HTERT RPE-1 (cell line): ENCODE measurements around the gene TMEM235.

Experiments
- in situ Hi-C: fragments of 300-500 bp; cut with MboI; formaldehyde crosslinking; loops from 4 replicates; pipeline ENCODE4 v1.14.3; 2020; ENCODE audit warnings: low sequenced_read_pairs

TMEM235 gene

DNA sequence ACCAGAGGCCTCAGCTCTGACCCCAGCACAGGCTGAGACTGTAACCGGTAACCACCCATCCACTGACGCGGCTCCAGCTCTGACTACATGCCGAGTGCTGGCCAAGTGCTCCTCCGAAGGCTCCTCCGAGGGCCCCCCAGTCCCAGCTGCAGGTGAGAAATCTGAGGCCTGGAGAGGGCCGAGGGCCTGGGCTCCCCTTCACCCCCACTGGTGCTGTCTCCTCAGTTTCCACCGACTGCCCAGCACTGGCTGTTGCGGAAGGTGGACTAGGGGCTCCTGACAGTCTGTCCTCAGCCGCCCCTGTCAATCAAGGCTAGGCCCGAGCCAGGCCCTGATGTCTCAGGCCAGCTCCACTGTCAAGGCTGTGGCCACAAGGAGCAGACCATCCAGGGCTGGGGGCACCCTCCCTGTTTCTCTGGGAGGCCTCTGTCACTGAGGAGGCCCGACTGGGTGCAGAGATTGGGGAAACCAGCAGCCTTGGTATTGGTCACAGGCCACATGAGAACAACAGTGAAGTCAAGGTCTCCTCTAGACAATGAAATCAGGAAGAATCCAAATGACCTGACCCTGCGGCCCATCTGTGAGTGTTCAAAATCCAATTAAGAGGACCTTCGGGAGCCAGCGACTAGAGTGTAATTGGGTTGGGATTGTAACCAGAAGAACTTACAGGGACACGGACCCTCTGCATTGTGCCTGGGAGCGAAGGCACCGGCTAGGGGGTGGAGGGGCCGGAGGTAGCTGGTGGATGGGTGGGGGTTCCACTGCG is 5.1 kb downstream of the TMEM235 start:
- in situ Hi-C loops: no loop called here

DNA sequence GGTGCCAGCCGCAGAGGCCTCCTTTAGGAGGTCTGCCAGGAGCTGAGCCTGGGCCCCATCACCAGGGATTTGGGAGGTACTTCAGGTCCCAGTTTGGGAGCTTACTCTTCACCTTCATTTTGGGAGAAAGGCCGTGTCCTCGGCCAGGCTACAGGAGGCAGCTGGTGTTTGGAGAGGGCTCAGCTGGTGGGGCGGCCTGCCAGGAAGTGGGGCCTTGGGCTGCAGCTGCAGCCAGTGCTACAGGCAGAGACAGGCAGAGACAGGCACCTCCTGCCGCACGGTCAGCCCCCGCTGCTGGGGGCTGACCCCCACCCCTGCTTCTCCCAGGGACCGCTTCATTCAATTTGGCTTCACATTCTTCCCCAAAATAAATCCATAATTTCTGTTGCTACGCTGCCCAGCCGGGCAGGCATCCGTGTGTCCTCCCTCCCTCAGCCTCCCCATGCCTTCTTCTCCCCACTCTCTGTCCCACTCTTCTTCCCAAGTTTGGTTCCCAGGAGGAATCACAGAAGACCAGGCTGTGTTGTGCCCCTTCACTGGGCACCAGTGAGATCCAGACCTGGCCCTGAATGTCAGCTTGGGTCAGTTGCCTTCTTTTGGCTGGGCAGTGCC is 6.1 kb downstream of the TMEM235 start:
- in situ Hi-C loops: no loop called here

GRCh38 chr17:78238823-78239488 is 7.5 kb downstream of the TMEM235 start:
- in situ Hi-C loops: no loop called here

DNA sequence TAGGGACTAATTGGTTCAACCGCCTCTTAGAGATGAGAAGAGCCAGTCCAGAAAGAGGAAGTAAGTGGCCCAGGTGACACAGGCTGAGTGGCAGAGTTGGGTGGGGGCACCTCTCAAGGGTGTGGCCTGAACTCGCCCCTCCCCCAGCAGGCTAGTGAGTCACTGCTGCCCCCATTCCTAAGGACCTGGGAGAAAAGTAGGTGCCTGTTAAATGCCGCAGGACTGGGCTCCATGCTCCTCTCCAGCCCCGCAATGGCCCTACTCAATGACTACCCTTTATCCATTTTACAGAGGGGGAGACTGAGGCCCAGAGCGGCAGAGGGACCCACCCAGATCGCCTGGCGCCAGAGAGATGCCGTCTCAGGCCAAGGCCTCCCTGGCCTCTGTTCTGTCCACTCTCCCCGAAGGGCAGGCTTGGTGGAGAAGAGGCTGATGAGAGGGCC is 8.1 kb downstream of the TMEM235 start:
- in situ Hi-C loops: no loop called here

- in situ Hi-C loops: no loop called here
These were observed 8.7 kb downstream of the TMEM235 start for GRCh38 chr17:78240012-78240655.

DNA sequence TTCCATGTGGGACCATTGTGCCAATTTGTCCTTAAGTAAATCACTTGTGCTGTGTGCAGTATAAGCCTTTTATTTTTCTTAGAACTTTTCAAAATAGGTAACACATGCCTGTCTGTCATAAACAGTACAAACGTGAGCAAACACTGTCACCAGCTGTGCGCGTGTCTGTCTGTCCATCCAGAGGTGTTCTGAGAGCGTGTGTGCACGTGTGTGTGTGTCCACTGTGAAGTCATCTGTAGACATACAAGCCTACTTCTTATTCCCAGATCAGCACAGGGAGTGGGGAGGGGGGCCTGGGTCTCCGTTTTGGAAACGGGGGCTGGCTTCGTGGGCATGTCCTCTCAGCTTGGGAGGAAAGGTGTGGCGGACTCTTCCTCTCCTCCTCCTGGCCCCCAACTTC is 9.4 kb downstream of the TMEM235 start:
- in situ Hi-C loops: no loop called here

GRCh38 chr17:78241277-78242023 is 10.0 kb downstream of the TMEM235 start:
- in situ Hi-C loops: no loop called here

DNA sequence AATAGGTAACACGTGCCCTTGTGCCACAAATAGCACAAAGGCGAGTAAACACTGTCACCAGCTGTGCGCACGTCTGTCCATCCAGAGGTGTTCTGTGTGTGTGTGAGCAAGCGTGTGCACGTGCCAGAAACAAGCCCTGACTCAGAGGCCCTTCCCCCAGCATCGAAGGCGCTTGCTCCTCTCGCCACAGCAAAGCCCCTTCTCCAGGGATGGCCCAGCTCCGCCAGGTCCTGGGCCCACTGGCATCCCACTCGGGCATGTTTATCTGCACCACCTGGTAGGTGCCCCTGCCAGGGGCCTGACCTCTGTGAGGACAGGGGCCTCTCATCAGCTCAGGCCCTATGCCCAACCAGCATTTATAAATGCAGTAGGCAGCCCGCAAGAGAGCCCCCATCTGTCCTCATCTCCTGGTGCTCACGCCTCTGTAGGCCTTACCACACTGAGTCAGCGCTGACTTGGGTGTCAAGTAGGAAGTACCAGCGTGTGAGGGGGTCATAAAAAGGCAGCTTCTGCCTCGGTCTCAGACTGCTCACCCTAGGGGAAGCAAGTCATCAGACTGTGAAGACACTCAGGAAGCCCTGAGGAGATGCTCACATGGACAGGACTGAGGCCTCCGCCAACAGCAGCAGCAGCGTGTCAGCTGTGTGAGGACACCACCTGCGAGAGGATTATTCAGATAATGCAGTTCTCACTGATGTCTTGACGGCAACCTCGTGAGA is 10.8 kb downstream of the TMEM235 start:
- in situ Hi-C loops: no loop called here

- in situ Hi-C loops: no loop called here
These were observed 15.9 kb downstream of the TMEM235 start for GRCh38 chr17:78247304-78247703.

- in situ Hi-C loops: no loop called here
These were observed 16.9 kb downstream of the TMEM235 start for GRCh38 chr17:78248051-78248914.

DNA sequence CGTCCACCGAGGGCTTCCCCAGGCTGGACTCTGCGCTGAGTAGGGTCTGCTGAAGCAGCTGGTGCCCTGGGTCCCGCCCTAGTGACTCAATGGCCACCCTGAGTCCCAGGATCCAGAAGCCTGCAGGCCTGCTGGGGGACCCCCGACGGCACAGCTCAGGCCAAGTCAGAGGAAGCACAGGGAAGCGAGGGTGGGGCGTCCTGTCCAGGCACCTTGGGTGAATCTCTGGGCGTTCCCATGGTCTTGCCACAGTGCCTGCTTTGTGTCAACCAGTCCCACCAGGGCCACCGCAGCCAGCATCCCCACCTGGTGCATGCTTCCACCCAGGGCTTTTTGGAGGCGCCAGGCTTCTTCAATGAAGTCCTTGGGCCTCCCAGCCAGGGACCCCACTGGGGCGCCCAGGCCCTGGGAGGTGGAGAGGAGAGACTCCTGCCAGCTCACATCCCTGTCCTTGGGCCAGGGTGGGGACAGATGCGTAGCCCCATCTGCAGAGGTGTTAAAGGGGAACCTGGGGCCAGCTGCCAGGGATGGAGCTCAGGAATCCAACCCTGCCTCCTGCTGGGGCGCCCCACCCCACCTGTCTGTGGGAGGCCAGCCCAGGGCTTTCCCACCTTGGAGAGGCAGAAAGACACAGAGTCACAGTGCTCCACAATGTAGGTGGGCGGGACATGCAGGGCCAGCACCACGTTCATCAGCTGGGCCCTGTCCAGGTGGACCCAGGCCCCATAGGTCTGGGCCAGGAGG is 17.8 kb downstream of the TMEM235 start:
- in situ Hi-C loops: no loop called here

DNA sequence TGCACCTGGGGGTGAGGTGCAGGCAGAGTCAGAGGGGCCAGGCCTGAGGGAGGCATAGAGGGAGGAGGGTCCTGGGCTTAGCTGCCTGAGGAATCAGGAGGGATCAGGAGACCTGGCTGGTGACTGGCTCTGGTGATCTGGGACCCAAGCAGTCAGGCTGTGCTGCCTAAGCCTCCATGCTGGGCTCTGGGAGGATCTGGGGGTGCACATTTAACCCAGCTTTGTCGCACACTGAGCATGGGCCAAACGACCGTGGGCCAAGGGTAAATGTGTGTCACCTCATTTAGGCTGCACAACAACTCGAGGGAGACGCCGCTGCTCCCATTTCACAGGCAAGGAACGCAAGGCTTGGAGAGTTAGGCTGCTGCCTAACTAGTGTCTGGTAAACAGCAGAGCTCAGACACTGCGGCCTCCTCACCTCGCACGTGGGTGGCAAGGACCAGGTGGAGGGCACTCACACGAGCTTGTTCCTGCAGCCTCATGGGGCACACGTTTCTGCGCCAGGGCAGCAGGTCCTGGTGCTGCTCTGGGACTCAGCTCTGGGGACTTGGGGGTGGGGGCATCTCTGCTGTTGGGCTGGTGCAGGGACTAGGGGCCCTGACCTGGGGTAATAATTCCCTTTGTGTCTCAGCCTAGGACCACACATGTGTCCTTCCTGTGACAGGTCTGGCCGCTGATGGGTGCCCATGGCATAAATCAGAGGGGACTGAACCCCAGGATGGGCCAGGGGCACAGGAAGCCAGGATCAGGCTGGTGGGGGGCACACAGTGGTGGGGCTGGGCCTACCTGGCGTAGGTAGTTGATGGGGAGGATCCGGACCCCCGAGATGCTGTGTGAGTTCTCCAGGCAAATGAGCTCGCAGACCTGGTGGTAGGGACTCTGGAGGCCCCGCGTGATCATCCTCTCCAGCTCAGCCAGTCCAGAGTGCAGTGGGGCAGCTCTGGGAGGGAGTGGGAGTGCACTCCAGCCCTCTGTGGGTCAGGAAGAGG is 18.7 kb downstream of the TMEM235 start:
- in situ Hi-C loops: no loop called here

GRCh38 chr17:78250891-78251772 is 19.7 kb downstream of the TMEM235 start:
- in situ Hi-C loops: no loop called here

DNA sequence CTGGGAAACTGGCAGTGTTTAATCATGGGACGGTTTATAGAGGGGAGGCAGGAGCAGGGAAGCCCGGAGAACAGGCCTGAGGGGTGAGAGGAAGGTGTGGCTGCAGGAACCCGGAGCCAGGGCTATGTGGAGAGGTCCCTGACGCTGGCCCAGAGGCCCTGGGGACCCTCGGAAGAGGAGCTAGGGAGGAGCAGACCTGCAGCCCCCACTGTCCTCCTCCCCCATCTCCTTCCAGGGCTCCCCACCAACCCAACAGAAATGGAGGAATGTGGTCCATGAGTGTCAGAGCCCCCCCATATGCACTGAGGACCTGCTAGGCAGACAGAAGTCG is 20.3 kb downstream of the TMEM235 start:
- in situ Hi-C loops: no loop called here

DNA sequence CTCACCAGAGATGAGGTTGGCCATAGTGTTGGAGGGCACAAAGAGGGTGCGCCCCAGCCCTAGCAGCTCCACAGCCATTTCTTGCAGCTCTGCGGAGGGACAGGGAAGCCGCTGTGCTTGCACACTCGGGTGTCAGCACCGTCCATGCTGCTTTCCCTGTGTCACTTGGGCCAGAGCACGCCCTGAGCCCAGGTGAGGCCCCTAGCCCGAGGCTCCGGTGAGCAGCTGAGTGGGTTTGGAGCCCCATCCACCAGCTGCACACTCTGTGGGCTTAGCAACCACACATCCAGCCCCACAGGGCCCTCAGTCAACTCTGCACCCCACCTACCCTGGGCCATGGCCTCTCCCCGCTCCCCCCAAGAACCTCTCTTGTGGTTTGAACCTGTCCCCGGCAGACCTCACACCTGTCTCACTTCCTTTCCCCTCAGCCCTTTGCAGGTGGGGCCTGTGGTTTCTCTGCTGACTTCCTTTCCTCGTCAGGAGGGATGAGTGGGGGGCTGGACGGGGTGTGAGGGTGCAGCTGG is 20.7 kb downstream of the TMEM235 start:
- in situ Hi-C loops: no loop called here
